PC-9 (cell line): ENCODE data around the gene UVRAG. TPM values are rescaled to one million over a fixed set of nuclear protein-coding genes. Genes with fewer than 3 reads are reported as not detected.

ENCODE experiments used
- BruUV-seq: library from RNA; stranded (reverse); fragments of 400-500 nt; replicated peaks from 2 replicates; lab custom pipeline; 2021; lab: Mats Ljungman, UMichigan
- CTCF ChIA-PET: fragments of 300-600 bp; sonication (Branson Sonifier 250); formaldehyde crosslinking; loops from one replicate; lab custom pipeline; 2022; ENCODE audit warnings: antibody characterized with exemption; lab: Charles Lee
- POLR2A ChIA-PET: fragments of 300-600 bp; sonication (Branson Sonifier 250); formaldehyde crosslinking; loops from one replicate; lab custom pipeline; 2022; ENCODE audit warnings: antibody characterized with exemption; ENCODE audit not compliant: unreplicated experiment; lab: Charles Lee
- DNase-seq, 2 experiments: peaks; one replicate each; pipeline versions ENCODE4 v3.0.0 to v3.0.0-alpha.2; 2015 to 2022; ENCODE audit warnings: mixed read lengths in 1 of 2
- H2AFZ ChIP-seq: fragments of 200-600 bp; sonication (generic); 2 replicates; pipeline ENCODE4 v1.8.1; 2017; ENCODE audit warnings: antibody characterized with exemption
- H3F3A ChIP-seq: fragments of 200-600 bp; sonication (generic); 2 replicates; pipeline ENCODE4 v1.8.1; 2017; ENCODE audit warnings: antibody characterized with exemption, mild to moderate bottlenecking, low read depth; ENCODE audit not compliant: insufficient read depth
- H3K27ac ChIP-seq: fragments of 200-600 bp; sonication (generic); 2 replicates; pipeline ENCODE4 v1.6.1; 2016; ENCODE audit warnings: mixed run types
- H3K27me3 ChIP-seq: fragments of 200-600 bp; sonication (generic); 2 replicates; pipeline ENCODE4 v1.6.1; 2016; ENCODE audit warnings: low read depth, mixed run types; ENCODE audit not compliant: insufficient read depth
- H3K36me3 ChIP-seq: fragments of 200-600 bp; sonication (generic); 2 replicates; pipeline ENCODE4 v1.6.1; 2016; ENCODE audit warnings: low read depth, mixed run types
- H3K4me1 ChIP-seq: fragments of 200-600 bp; sonication (generic); replicated peaks from 2 replicates; pipeline ENCODE4 v1.6.1; 2016; ENCODE audit warnings: mixed run types; ENCODE audit not compliant: insufficient read depth
- H3K4me2 ChIP-seq: fragments of 200-600 bp; sonication (generic); 2 replicates; pipeline ENCODE4 v1.6.1; 2017; ENCODE audit warnings: mixed run types
- H3K4me3 ChIP-seq: fragments of 200-600 bp; sonication (generic); 2 replicates; pipeline ENCODE4 v1.6.1; 2016; ENCODE audit warnings: mixed run types
- H3K79me2 ChIP-seq: fragments of 200-600 bp; sonication (generic); 2 replicates; pipeline ENCODE4 v1.6.1; 2017; ENCODE audit warnings: low read depth, mixed run types
- H3K9me2 ChIP-seq: fragments of 200-600 bp; sonication (generic); 2 replicates; pipeline ENCODE4 v1.8.1; 2017; ENCODE audit warnings: mild to moderate bottlenecking; ENCODE audit not compliant: insufficient read depth
- H3K9me3 ChIP-seq: fragments of 200-600 bp; sonication (generic); 2 replicates; pipeline ENCODE4 v1.8.1; 2016; ENCODE audit warnings: low read depth; ENCODE audit not compliant: insufficient read depth
- H4K20me1 ChIP-seq: fragments of 200-600 bp; sonication (generic); 2 replicates; pipeline ENCODE4 v1.8.1; 2017; ENCODE audit not compliant: insufficient read depth
- EZH2 ChIP-seq: fragments of 200-600 bp; sonication (generic); IDR thresholded peaks from 2 replicates; pipeline ENCODE4 v1.8.0; 2017; ENCODE audit warnings: antibody characterized with exemption, low read depth
- intact Hi-C: fragments of 100-400 bp; cut with micrococcal nuclease; formaldehyde crosslinking; loops from one replicate; pipeline ENCODE4 v1.10.0; 2022; ENCODE audit not compliant: unreplicated experiment
- total RNA-seq: library from RNA; stranded (reverse); gene quantifications from 2 replicates; pipeline ENCODE4 v1.2.3, GENCODE V29; 2021
- TF ChIP-seq, protein P1 (sequence below): fragments of 200-600 bp; sonication (generic); conservative IDR thresholded peaks from 2 replicates; pipeline ENCODE4 v1.6.1; 2017; ENCODE audit warnings: mixed run types, antibody characterized with exemption, mild to moderate bottlenecking, moderate library complexity

Gene UVRAG
- total RNA-seq, 1 experiment from 2014 or later: 20.4 TPM

DNA sequence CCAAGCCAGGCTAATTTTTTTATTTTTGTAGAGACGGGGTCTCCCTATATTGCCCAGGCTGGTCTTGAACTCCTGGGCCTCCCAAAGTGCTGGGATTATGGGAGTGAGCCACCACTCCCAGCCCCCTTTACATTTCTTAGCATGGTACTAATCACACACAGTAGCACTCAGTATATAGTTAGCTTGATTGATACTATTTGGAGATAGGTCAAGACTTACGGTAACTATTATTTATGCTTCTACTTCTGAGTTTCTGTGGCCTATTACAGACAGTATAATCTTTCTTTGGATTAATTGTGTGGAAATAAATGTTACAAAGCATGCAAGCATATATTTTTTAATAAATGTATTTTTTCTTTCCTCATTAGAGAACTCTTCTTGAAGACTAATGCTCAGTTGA is 192.2 kb downstream of the UVRAG start:
- Histone ChIP-seq H3K9me2 (no peaks in the 10 kb centered on the region), H3K9me3 (no peaks in the 10 kb centered on the region), H3K4me2 (no peak overlapping the region), H2AFZ (no peak overlapping the region), H3K27ac (no peak overlapping the region), H3K4me1 (no peaks in the 10 kb centered on the region), H3K27me3 (no peaks in the 10 kb centered on the region), H3K36me3 (no peaks in the 10 kb centered on the region), H4K20me1 (no peaks in the 10 kb centered on the region), H3F3A (no peaks in the 10 kb centered on the region), H3K4me3 (no peak overlapping the region), H3K79me2 (no peaks in the 10 kb centered on the region)
- no TSS peak for BruUV-seq
- CTCF ChIA-PET: interaction anchor here (0.6 kb wide), 2 partner anchors 28 to 35 kb away, joined by 4 read pairs; no protein-coding TSS in a partner anchor
- TF ChIP-seq, protein P1, sequence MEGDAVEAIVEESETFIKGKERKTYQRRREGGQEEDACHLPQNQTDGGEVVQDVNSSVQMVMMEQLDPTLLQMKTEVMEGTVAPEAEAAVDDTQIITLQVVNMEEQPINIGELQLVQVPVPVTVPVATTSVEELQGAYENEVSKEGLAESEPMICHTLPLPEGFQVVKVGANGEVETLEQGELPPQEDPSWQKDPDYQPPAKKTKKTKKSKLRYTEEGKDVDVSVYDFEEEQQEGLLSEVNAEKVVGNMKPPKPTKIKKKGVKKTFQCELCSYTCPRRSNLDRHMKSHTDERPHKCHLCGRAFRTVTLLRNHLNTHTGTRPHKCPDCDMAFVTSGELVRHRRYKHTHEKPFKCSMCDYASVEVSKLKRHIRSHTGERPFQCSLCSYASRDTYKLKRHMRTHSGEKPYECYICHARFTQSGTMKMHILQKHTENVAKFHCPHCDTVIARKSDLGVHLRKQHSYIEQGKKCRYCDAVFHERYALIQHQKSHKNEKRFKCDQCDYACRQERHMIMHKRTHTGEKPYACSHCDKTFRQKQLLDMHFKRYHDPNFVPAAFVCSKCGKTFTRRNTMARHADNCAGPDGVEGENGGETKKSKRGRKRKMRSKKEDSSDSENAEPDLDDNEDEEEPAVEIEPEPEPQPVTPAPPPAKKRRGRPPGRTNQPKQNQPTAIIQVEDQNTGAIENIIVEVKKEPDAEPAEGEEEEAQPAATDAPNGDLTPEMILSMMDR: no peak
- no peak for TF ChIP-seq EZH2
- no peak for DNase-seq
- POLR2A ChIA-PET: no interaction called here
- intact Hi-C loops: no loop called here

DNA sequence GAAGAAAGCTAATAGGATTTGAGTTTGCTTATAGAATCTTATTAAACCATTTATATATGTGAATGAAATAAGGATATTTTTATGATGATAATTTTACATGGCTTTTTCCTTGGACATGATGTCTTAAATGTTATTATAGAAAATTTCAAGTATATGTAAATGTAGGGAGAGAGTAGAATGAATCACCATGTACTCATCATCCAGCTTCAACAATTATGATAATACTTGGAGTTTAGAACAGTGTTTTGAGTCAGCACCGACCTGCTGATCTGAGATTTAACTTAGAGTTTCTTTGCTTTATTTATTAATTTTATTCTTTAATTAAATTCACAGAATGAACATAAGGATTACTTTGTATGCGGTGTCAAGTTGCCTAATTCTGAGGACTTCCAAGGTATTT is 193.5 kb downstream of the UVRAG start:
- Histone ChIP-seq H3K9me3 (no peaks in the 10 kb centered on the region), H3K9me2 (no peaks in the 10 kb centered on the region), H3K27me3 (no peaks in the 10 kb centered on the region), H3F3A (no peaks in the 10 kb centered on the region), H3K27ac (no peak overlapping the region), H4K20me1 (no peaks in the 10 kb centered on the region), H3K79me2 (no peaks in the 10 kb centered on the region), H2AFZ (no peak overlapping the region), H3K4me1 (no peaks in the 10 kb centered on the region), H3K4me2 (no peak overlapping the region), H3K4me3 (no peak overlapping the region), H3K36me3 (no peaks in the 10 kb centered on the region)
- intact Hi-C loops: no loop called here
- ChIA-PET CTCF (no interaction called here), POLR2A (no interaction called here)
- no TSS peak for BruUV-seq
- TF ChIP-seq, protein P1: no peak
- no peak for TF ChIP-seq EZH2
- DNase-seq: no peak

DNA sequence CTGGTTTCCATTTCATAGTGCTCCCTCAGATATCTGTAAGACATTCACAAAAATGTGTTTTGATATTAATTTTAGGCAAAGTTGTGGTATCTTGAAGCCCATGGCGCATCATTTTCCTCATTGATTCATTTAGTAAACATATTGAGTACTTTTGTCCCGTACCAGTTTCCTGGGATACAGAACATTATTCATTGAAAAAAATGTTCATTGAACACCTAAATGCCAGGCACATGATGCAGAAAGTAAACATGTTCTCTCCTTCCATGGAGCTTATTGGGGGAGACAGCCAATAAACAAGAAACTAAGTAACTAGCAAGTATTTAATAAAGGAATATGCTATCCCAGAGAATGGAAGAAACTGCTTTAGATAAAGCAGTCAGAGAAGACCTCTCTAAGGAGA is 195.0 kb downstream of the UVRAG start:
- Histone ChIP-seq H3K9me3 (no peaks in the 10 kb centered on the region), H2AFZ (no peak overlapping the region), H3K27me3 (no peaks in the 10 kb centered on the region), H4K20me1 (no peaks in the 10 kb centered on the region), H3K4me1 (no peaks in the 10 kb centered on the region), H3K4me3 (no peak overlapping the region), H3K4me2 (no peak overlapping the region), H3K27ac (no peak overlapping the region), H3F3A (no peaks in the 10 kb centered on the region), H3K79me2 (no peaks in the 10 kb centered on the region), H3K36me3 (no peaks in the 10 kb centered on the region), H3K9me2 (no peaks in the 10 kb centered on the region)
- POLR2A ChIA-PET: interaction anchor here (0.6 kb wide), 1 partner anchor 47 kb away, joined by 3 read pairs; no protein-coding TSS in a partner anchor
- BruUV-seq: no TSS peak
- TF ChIP-seq, protein P1: no peak
- no peak for TF ChIP-seq EZH2
- CTCF ChIA-PET: interaction anchor here (0.7 kb wide), 1 partner anchor 268 kb away, joined by 3 read pairs; no protein-coding TSS in a partner anchor
- intact Hi-C loops: no loop called here
- no peak for DNase-seq
